Measurements from ENCODE around the gene NKD1. TPM values are rescaled to one million over a fixed set of nuclear protein-coding genes. Genes with fewer than 3 reads are reported as not detected.

Gene NKD1
- total RNA-seq, 1 donor from 2014 or later, result 0.96 TPM

GRCh38 chr16:50587543-50587942, 39.3 kb downstream of the NKD1 start:
- intact Hi-C loops (cut with micrococcal nuclease), result loop anchor here (5.0 kb wide), 1 partner anchor 160 kb away; no protein-coding TSS in a partner anchor
- DNase-seq (ENCODE audit: low spot score), result no peak
- H3K9me3 Mint-ChIP-seq, result peaks cover 4% of the 10 kb centered on the region
- H3K27ac Mint-ChIP-seq, result no peak overlapping the region
- H3K4me3 Mint-ChIP-seq (ENCODE audit: low read depth), result no peak overlapping the region
- no peaks in the 10 kb centered on the region for H3K27me3 Mint-ChIP-seq (ENCODE audit: low read depth)
- peaks cover 31% of the 10 kb centered on the region for H3K4me1 Mint-ChIP-seq (ENCODE audit: low read depth)
- peaks cover 4% of the 10 kb centered on the region for H3K36me3 Mint-ChIP-seq (ENCODE audit: low read depth)

DNA sequence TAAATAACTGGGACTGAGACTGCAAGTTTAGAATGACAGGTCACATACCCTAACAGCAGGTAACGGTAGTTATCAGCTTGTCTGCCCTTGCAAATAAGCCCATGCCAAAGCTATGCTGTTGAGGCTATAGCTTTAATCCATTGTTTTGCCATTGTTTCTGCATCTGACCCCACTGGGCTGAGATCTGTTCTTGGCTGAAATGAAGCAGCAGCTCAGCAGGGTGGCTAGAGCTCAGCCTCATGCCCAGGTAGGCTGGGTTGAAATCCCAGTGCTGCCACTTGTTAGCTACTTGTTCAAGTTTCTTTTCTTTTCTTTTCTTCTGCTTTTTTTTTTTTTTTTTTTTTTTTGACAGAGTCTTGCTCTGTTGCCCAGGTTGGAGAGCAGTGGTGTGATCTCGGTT, 40.1 kb downstream of the NKD1 start:
- no peak for DNase-seq (ENCODE audit: low spot score)
- H3K4me3 Mint-ChIP-seq (ENCODE audit: low read depth), result no peak overlapping the region
- H3K9me3 Mint-ChIP-seq, result peaks cover 4% of the 10 kb centered on the region
- peaks cover 4% of the 10 kb centered on the region for H3K36me3 Mint-ChIP-seq (ENCODE audit: low read depth)
- intact Hi-C loops (cut with micrococcal nuclease), result loop anchor here (2.0 to 5.0 kb wide), 2 partner anchors 41 to 159 kb away; no protein-coding TSS in a partner anchor
- peaks cover 31% of the 10 kb centered on the region for H3K4me1 Mint-ChIP-seq (ENCODE audit: low read depth)
- no peaks in the 10 kb centered on the region for H3K27me3 Mint-ChIP-seq (ENCODE audit: low read depth)
- no peak overlapping the region for H3K27ac Mint-ChIP-seq

DNA sequence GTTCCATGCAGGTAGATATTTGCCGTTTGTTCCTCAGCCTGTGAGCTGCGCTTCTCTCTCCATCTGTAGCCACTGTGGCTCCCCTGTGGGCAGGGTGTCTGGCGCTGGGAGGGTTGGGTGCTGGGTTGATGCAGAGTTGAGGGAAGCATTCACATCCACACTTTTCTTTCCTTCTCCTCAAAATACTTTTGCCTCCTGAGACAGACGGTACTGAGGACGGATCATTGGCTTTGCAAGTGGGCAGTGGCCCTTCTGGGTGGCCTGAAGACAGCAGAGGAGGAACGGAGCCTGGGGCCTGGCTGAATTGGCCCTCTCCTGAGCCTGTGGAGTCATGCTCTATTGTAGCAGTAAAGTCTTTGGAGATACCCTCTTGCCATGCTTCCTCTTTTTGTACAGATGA, 43.0 kb downstream of the NKD1 start:
- Mint-ChIP-seq H3K27me3 (ENCODE audit: low read depth) (no peaks in the 10 kb centered on the region), H3K27ac (no peak overlapping the region), H3K4me1 (ENCODE audit: low read depth) (peaks cover 15% of the 10 kb centered on the region), H3K4me3 (ENCODE audit: low read depth) (no peak overlapping the region), H3K9me3 (peaks cover 4% of the 10 kb centered on the region), H3K36me3 (ENCODE audit: low read depth) (peaks cover 4% of the 10 kb centered on the region)
- no peak for DNase-seq (ENCODE audit: low spot score)
- intact Hi-C loops (cut with micrococcal nuclease), result no loop called here

DNA sequence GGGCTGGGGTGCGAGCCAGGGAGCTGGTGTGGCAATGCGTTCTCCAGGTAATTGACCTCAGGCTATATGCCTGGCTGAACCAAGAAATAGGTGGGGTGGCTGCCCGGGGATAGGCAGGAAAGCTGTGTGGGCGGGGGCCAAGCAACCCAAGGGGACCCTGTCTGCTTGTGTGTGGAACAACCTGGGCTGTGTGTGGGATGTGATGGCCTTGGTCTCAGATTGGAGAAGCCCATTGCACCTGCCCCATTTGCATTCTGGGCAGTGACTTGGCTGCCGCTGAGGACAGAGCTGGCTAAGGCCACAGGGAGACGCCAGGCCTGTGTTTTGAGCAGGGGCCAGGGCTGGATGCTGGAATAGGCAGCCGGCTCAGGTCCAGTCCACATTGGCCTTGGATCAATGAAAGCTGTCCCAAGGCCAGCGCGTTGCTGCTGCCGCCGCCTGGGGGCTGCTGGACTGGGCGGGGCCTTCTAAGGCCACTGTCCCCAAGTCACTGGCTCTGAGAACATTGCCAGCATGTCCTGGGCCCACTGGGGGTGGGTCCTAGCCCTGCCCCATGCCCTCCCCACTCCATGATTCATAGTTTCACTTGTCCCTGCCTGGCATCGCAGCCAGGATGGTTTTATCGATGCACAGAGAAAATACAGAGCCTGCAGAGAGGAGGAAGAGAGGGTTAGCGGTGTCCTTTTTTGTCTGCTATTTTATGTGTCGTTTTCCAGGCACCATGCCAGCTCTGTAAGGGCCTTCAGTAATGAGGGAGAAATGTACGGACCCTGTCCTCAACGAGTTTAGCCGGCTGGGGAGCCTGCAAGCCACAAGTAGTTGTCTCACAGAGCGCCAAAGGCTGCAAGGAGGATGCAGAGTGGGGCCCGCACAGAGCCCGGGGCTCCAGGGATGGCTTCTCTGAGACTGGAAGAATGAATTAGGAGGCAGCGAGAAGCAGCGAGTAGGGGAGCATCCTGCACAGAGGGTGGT, 43.9 kb downstream of the NKD1 start:
- intact Hi-C loops (cut with micrococcal nuclease), result no loop called here
- peaks cover 15% of the 10 kb centered on the region for H3K4me1 Mint-ChIP-seq (ENCODE audit: low read depth)

DNA sequence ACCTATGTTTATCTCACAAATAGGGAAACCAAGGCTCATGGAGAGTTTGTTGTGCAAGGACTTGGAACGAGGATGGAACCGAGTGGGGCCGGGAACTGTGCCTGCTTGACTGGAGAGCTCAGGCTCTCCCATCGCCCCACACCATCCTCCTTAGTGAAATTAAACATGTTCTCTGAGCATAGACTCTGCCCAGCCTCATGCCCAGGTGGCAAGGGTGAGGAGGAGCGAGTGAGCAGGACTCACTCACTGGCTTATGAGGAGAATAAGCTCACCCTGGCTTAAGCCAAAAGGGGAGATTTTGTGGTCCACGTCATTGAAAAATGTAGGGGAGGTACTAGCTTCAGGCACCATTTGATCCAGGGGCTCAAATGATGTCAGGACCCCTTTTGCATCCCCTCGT, 44.8 kb downstream of the NKD1 start:
- Mint-ChIP-seq H3K36me3 (ENCODE audit: low read depth) (peaks cover 4% of the 10 kb centered on the region), H3K4me1 (ENCODE audit: low read depth) (peaks cover 15% of the 10 kb centered on the region), H3K27ac (no peak overlapping the region), H3K9me3 (peaks cover 4% of the 10 kb centered on the region), H3K4me3 (ENCODE audit: low read depth) (no peak overlapping the region), H3K27me3 (ENCODE audit: low read depth) (no peaks in the 10 kb centered on the region)
- intact Hi-C loops (cut with micrococcal nuclease), result no loop called here
- no peak for DNase-seq (ENCODE audit: low spot score)

More for the DNA sequence above, 43.9 kb downstream of the NKD1 start:
- H3K36me3 Mint-ChIP-seq (ENCODE audit: low read depth), result peaks cover 4% of the 10 kb centered on the region
- no peak for DNase-seq (ENCODE audit: low spot score)
- peaks cover 4% of the 10 kb centered on the region for H3K9me3 Mint-ChIP-seq
- no peak overlapping the region for H3K27ac Mint-ChIP-seq
- no peak overlapping the region for H3K4me3 Mint-ChIP-seq (ENCODE audit: low read depth)
- no peaks in the 10 kb centered on the region for H3K27me3 Mint-ChIP-seq (ENCODE audit: low read depth)

DNA sequence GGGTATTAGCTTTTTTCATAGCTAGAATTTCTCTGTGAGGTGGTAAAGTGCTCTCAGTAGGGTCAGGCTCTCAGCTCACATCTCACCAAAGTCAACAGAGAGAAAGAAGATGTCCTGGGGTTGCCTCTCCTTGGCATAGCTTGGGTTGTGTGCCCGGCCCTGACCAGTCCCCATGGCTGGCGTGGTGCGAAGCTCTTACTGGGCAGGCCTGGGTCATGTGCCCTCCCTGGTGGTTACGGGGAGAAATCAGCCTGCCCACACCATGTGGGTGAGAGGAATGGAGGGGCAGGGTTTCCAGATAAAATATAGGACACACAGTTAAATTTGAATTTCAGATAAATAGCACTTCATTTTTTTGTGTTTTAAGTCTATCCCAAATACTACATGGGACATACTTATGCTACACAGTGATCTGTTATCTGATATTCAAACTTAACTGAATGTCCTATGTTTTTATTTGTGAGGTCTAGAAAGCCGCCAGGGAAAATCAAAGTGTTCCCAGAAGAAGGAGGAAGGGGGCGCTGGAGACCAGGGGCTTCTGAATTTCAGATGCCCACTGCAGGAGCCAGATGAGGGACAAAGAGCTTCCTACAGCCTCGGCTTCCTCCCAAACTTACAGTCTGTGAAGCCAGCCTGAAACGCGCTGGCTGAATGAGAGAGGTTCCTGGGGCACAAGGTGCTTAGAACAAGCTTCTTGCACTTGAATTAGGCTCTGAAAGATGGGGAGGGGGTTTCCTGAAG, 45.4 kb downstream of the NKD1 start:
- H3K9me3 Mint-ChIP-seq, result peaks cover 4% of the 10 kb centered on the region
- H3K27ac Mint-ChIP-seq, result no peak overlapping the region
- intact Hi-C loops (cut with micrococcal nuclease), result no loop called here
- peaks cover 4% of the 10 kb centered on the region for H3K36me3 Mint-ChIP-seq (ENCODE audit: low read depth)
- H3K4me3 Mint-ChIP-seq (ENCODE audit: low read depth), result no peak overlapping the region
- H3K27me3 Mint-ChIP-seq (ENCODE audit: low read depth), result no peaks in the 10 kb centered on the region
- H3K4me1 Mint-ChIP-seq (ENCODE audit: low read depth), result peaks cover 15% of the 10 kb centered on the region
- DNase-seq (ENCODE audit: low spot score), result no peak

DNA sequence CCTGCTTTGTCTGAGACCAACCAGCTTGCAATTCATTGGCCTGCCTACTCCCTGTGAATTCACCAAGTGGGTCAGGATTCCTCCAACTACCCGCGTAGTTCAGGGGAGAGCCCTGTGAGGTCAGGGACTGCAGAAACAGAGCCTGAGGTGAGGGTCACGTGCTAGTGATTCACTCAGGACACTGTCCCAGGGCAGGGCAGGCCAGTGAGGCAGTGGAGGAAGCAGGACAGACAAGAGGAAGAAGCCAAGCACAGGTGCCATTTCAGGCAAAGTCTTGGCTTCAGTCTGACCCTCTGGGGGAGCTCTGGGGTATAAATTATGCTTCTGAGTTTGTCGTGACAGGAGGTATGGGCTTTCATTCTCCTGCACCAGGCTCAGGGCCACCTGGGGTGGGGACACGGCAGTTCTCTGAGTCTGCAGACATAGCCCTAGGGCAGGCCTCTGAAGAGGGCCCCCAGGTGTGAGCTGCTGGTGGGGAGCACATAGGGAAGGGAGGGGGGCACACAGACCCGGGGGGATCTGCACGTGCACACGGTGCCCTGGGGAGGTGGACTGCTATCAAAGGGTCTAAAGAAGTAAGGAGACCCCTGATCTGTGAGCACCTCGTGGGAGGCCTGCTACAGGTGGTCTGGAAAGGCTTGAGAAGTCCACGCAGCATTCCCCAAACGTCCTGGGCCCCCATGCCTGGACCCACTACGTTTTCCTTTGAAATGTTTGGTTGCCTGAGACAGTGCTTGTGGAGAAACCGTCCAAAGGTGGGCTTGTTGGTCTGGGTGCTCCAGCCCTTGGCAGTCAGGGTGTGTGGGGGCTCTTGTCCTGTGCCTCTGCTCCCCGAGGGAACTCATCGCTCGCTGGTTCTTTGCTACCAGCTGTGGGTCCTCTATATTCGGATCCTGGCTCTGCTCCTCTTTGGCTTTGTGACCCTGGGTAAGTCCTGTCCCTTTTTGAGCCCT, 46.4 kb downstream of the NKD1 start:
- no peak for DNase-seq (ENCODE audit: low spot score)
- Mint-ChIP-seq H3K4me3 (ENCODE audit: low read depth) (no peak overlapping the region), H3K4me1 (ENCODE audit: low read depth) (peaks cover 9% of the 10 kb centered on the region), H3K9me3 (no peaks in the 10 kb centered on the region), H3K36me3 (ENCODE audit: low read depth) (no peaks in the 10 kb centered on the region), H3K27me3 (ENCODE audit: low read depth) (no peaks in the 10 kb centered on the region), H3K27ac (no peak overlapping the region)
- intact Hi-C loops (cut with micrococcal nuclease), result no loop called here

DNA sequence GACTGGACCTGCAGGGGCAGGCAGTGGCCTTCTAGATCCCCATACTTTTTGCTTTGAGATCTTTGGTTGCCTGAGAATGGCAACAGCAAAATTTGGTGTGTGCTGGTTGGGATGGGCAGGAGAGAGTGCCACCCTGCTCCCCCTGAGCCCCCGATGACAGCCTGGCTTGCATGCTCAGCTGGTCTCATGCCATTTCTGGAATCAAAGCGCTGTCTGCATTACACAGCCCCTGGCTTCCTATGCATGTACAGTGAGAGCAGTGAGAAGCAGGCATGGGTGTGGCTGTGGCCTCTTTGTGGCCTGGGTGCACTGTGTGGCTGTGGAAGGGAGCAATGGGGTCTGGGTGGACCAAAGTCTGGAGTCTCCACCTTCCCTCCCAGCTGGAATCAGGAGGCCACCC, 47.7 kb downstream of the NKD1 start:
- Mint-ChIP-seq H3K36me3 (ENCODE audit: low read depth) (no peaks in the 10 kb centered on the region), H3K4me3 (ENCODE audit: low read depth) (no peak overlapping the region), H3K27ac (no peak overlapping the region), H3K9me3 (no peaks in the 10 kb centered on the region), H3K27me3 (ENCODE audit: low read depth) (no peaks in the 10 kb centered on the region), H3K4me1 (ENCODE audit: low read depth) (peaks cover 1% of the 10 kb centered on the region)
- no peak for DNase-seq (ENCODE audit: low spot score)
- intact Hi-C loops (cut with micrococcal nuclease), result no loop called here

- DNase-seq (ENCODE audit: low spot score), result no peak
- no peak overlapping the region for H3K27ac Mint-ChIP-seq
- no peaks in the 10 kb centered on the region for H3K27me3 Mint-ChIP-seq (ENCODE audit: low read depth)
- no peaks in the 10 kb centered on the region for H3K9me3 Mint-ChIP-seq
- no peak overlapping the region for H3K4me3 Mint-ChIP-seq (ENCODE audit: low read depth)
- H3K36me3 Mint-ChIP-seq (ENCODE audit: low read depth), result no peaks in the 10 kb centered on the region
- intact Hi-C loops (cut with micrococcal nuclease), result no loop called here
- H3K4me1 Mint-ChIP-seq (ENCODE audit: low read depth), result peaks cover 1% of the 10 kb centered on the region
Observed at GRCh38 chr16:50596762-50597450, 48.7 kb downstream of the NKD1 start.

DNA sequence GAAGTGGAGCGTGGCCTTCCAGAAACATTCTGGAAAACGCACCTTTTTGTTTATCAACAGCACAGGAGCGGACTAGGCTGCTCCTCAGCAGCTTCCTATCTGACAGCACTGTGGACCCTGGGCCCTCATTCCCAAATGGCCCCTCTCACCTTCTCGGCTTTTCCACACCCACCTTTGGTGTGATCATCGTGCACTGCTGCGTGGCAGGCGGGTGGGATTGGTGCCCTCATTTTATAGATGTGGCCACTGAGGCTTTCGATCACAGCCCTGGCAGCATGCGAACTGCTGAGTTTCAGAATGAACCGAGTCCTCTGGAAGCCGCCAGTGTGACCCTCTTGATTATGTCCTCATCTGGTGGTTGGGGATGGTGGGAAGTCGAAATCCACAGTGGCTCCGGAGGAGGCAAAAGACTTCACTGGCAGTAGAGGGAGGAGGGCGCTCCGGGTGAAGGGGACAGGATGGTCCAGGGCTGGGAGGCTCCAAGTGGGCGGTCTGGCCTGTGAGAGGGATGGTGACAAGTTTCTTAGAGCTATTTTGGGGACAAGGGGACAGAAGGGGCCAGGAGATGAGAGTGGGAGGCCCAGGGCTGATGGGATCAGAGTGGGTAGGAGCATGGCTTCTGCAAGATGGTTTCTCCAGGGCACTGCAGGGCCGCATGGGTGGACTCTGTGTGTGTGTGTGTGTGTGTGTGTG, 49.5 kb downstream of the NKD1 start:
- Mint-ChIP-seq H3K27me3 (ENCODE audit: low read depth) (no peaks in the 10 kb centered on the region), H3K27ac (no peak overlapping the region), H3K36me3 (ENCODE audit: low read depth) (no peaks in the 10 kb centered on the region), H3K4me3 (ENCODE audit: low read depth) (no peak overlapping the region), H3K4me1 (ENCODE audit: low read depth) (peaks cover 4% of the 10 kb centered on the region), H3K9me3 (no peaks in the 10 kb centered on the region)
- DNase-seq (ENCODE audit: low spot score), result no peak
- intact Hi-C loops (cut with micrococcal nuclease), result no loop called here

DNA sequence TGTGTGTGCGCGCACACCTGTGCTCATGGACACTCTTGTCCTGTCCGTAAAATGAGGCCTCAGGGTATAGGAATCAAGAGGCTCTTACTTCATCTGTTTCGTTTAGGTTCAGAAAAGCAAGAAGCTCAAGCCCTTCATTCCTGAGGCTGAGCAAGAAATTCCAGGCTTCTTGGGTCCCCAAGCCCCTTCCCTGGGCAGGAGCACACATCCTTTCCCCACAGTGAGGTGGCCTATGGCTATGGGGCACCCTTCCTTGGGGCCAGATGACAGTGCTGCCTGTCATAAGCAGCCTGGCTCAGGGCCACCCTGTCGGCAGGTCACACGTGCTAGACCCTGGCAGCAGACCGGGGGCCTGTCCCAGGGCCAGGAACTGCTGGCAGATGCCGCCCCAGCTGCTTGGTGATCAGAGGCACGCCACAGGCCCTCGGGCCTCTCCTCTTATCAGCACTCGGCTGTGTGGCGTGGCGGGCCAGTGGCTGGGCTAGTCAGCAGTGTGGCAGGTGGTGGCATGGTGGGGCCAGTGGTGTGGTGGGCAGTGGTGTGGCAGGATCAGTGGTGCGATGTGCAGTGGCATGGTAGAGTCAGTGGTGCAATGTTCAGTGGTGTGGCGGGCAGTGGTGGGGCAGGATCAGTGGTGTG, 50.2 kb downstream of the NKD1 start:
- intact Hi-C loops (cut with micrococcal nuclease), result no loop called here
- Mint-ChIP-seq H3K36me3 (ENCODE audit: low read depth) (no peaks in the 10 kb centered on the region), H3K9me3 (no peaks in the 10 kb centered on the region), H3K4me1 (ENCODE audit: low read depth) (peaks cover 11% of the 10 kb centered on the region), H3K27ac (no peak overlapping the region), H3K4me3 (ENCODE audit: low read depth) (no peak overlapping the region), H3K27me3 (ENCODE audit: low read depth) (no peaks in the 10 kb centered on the region)
- no peak for DNase-seq (ENCODE audit: low spot score)
